ENCODE data around the gene UQCC3.

Gene UQCC3

GRCh38 chr11:62678770-62679696 is 7.6 kb downstream of the UQCC3 start, which contains the start of gene UBXN1:
Gene UBXN1, minus strand, starts transcription at chr11:62679073. Its CDS starts 150 bp downstream, at chr11:62678923.
- peaks cover 39% of the 10 kb centered on the region for H3K79me2 ChIP-seq (ENCODE audit: insufficient read depth, low read length)
- peaks cover 17% of the 10 kb centered on the region for H3K4me1 ChIP-seq (ENCODE audit: insufficient read depth, low read length, poor library complexity, severe bottlenecking)
- H3K9me3 ChIP-seq (ENCODE audit: insufficient read depth, low read depth, low read length): no peaks in the 10 kb centered on the region
- H2AFZ ChIP-seq (ENCODE audit: low read length): peak within 1 kb of the TSS; percentile 99
- H3K9me2 ChIP-seq (replicated peaks; ENCODE audit: low read depth, low read length): no peaks in the 10 kb centered on the region
- no peaks in the 10 kb centered on the region for H3F3A ChIP-seq (ENCODE audit: low read depth)
- peaks cover 21% of the 10 kb centered on the region for H4K20me1 ChIP-seq (ENCODE audit: insufficient read depth, low read length, poor library complexity, severe bottlenecking)
- H3K27me3 ChIP-seq (ENCODE audit: insufficient read depth, low read length, poor library complexity, severe bottlenecking): no peaks in the 10 kb centered on the region
- H3K4me3 ChIP-seq (ENCODE audit: low read length, poor library complexity, severe bottlenecking): peak within 1 kb of the TSS; percentile 91
- H3K36me3 ChIP-seq (ENCODE audit: insufficient read depth, low read length): no peaks in the 10 kb centered on the region; the same call in 1 of the 2 replicates
- no peak for TF ChIP-seq EZH2phosphoT487 (IDR thresholded peaks at IDR 0.05; ENCODE audit: borderline replicate concordance)
- TF ChIP-seq, protein P1, sequence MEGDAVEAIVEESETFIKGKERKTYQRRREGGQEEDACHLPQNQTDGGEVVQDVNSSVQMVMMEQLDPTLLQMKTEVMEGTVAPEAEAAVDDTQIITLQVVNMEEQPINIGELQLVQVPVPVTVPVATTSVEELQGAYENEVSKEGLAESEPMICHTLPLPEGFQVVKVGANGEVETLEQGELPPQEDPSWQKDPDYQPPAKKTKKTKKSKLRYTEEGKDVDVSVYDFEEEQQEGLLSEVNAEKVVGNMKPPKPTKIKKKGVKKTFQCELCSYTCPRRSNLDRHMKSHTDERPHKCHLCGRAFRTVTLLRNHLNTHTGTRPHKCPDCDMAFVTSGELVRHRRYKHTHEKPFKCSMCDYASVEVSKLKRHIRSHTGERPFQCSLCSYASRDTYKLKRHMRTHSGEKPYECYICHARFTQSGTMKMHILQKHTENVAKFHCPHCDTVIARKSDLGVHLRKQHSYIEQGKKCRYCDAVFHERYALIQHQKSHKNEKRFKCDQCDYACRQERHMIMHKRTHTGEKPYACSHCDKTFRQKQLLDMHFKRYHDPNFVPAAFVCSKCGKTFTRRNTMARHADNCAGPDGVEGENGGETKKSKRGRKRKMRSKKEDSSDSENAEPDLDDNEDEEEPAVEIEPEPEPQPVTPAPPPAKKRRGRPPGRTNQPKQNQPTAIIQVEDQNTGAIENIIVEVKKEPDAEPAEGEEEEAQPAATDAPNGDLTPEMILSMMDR (conservative IDR thresholded peaks at IDR 0.05; ENCODE audit: low read length): no peak
- H3K4me2 ChIP-seq (ENCODE audit: low read depth, low read length, poor library complexity, severe bottlenecking): peak within 1 kb of the TSS; percentile 85
- H3K9ac ChIP-seq (ENCODE audit: low read depth, low read length, poor library complexity, severe bottlenecking): peak within 1 kb of the TSS; percentile 90

GRCh38 chr11:62680825-62681240 is 9.4 kb downstream of the UQCC3 start:
- Histone ChIP-seq H3K79me2 (ENCODE audit: insufficient read depth, low read length) (peaks cover 27% of the 10 kb centered on the region), H3K36me3 (ENCODE audit: insufficient read depth, low read length) (no peaks in the 10 kb centered on the region), H2AFZ (ENCODE audit: low read length) (peak overlapping the region; percentile 91), H3F3A (ENCODE audit: low read depth) (no peaks in the 10 kb centered on the region), H3K27me3 (ENCODE audit: insufficient read depth, low read length, poor library complexity, severe bottlenecking) (no peaks in the 10 kb centered on the region), H3K9me3 (ENCODE audit: insufficient read depth, low read depth, low read length) (no peaks in the 10 kb centered on the region), H4K20me1 (ENCODE audit: insufficient read depth, low read length, poor library complexity, severe bottlenecking) (peaks cover 21% of the 10 kb centered on the region), H3K9ac (ENCODE audit: low read depth, low read length, poor library complexity, severe bottlenecking) (no peak overlapping the region), H3K4me1 (ENCODE audit: insufficient read depth, low read length, poor library complexity, severe bottlenecking) (peaks cover 17% of the 10 kb centered on the region), H3K9me2 (replicated peaks; ENCODE audit: low read depth, low read length) (no peaks in the 10 kb centered on the region), H3K4me3 (ENCODE audit: low read length, poor library complexity, severe bottlenecking) (no peak overlapping the region), H3K4me2 (ENCODE audit: low read depth, low read length, poor library complexity, severe bottlenecking) (no peak overlapping the region)
- TF ChIP-seq, protein P1 (conservative IDR thresholded peaks at IDR 0.05; ENCODE audit: low read length): peak; percentile 63
- no peak for TF ChIP-seq EZH2phosphoT487 (IDR thresholded peaks at IDR 0.05; ENCODE audit: borderline replicate concordance)

GRCh38 chr11:62682518-62682917 is 11.0 kb downstream of the UQCC3 start:
- H3K9me3 ChIP-seq (ENCODE audit: insufficient read depth, low read depth, low read length): no peaks in the 10 kb centered on the region
- H2AFZ ChIP-seq (ENCODE audit: low read length): no peak overlapping the region
- H3K4me2 ChIP-seq (ENCODE audit: low read depth, low read length, poor library complexity, severe bottlenecking): no peak overlapping the region
- H3K79me2 ChIP-seq (ENCODE audit: insufficient read depth, low read length): peaks cover 13% of the 10 kb centered on the region
- no peak overlapping the region for H3K9ac ChIP-seq (ENCODE audit: low read depth, low read length, poor library complexity, severe bottlenecking)
- H3K27me3 ChIP-seq (ENCODE audit: insufficient read depth, low read length, poor library complexity, severe bottlenecking): no peaks in the 10 kb centered on the region
- no peak for TF ChIP-seq EZH2phosphoT487 (IDR thresholded peaks at IDR 0.05; ENCODE audit: borderline replicate concordance)
- TF ChIP-seq, protein P1 (conservative IDR thresholded peaks at IDR 0.05; ENCODE audit: low read length): no peak
- no peaks in the 10 kb centered on the region for H3F3A ChIP-seq (ENCODE audit: low read depth)
- no peaks in the 10 kb centered on the region for H3K36me3 ChIP-seq (ENCODE audit: insufficient read depth, low read length)
- peaks cover 8% of the 10 kb centered on the region for H4K20me1 ChIP-seq (ENCODE audit: insufficient read depth, low read length, poor library complexity, severe bottlenecking)
- H3K9me2 ChIP-seq (replicated peaks; ENCODE audit: low read depth, low read length): no peaks in the 10 kb centered on the region
- H3K4me1 ChIP-seq (ENCODE audit: insufficient read depth, low read length, poor library complexity, severe bottlenecking): peaks cover 8% of the 10 kb centered on the region
- no peak overlapping the region for H3K4me3 ChIP-seq (ENCODE audit: low read length, poor library complexity, severe bottlenecking)

All from Loucy (cell line).